HG02943 (cell line): ENCODE measurements around the gene CCBE1.
"Not testable (repeated sequence)": the region's sequence is repeated elsewhere in the genome, so short reads cannot be mapped to it uniquely, and the experiment has no call there.

Experiments used
- ATAC-seq: cut with Tn5 transposase; IDR thresholded peaks from one replicate; pipeline ENCODE4 v1.9.1; 2021; ENCODE audit warnings: mild to moderate bottlenecking, low read depth, moderate library complexity; ENCODE audit not compliant: unreplicated experiment

CCBE1 gene

DNA sequence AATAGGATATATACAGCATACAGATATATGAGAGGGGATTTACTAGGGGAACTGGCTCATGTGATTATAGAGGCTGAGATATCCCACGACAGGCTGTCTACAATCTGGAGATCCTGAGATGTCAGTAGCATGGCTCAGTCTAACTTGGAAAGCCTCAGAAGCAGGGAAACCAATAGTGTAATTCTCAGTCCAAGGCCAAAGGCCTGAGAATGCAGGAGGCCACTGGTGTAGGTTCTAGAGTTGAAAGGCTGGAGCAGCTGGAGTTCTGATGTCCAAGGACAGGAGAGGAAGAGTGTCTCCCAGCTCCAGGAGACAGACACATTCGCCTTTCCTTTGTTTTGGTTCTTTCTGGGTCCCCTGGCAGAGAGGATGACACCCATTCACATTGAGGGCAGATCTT is 20.1 kb upstream of the CCBE1 start:
- no peak for ATAC-seq

DNA sequence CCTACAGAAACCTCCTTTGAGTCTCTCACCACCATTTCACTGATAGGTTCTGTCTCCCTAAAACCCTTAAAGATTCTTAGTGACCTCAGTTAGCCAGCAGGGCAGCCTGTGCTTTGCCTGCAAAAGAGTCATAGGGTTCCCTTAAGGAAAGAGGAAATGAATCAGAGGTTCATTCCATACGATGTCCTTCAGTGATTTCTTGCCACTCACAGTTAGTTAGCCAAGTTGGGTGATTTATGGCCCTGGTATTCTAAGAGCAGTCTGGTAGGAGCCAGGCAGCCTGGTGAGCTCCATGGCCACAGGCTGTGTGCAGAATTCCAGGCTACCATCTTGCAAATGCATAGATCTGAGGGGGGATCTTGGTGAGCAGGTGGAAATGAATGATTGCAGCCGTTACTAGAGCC is 18.7 kb upstream of the CCBE1 start:
- no peak for ATAC-seq

DNA sequence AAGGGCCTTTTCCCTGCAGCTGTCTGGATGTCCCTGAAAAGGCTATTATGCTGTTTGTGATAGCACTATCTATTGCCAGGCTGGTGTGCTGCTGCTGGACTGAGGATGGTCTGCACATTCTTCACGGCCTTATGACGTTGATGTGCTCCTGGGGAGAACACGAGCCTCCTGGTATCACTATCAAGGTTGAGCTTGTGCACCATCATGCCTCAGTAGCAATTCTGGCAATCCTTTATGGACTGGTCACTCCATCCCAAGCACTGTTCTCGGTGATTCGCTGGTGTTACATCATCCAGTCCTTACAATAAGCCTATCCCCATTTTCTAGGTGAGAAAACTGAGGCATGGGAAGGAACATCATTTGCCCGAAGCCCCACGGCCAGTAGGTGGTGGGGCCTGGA is 18.2 kb upstream of the CCBE1 start:
- no peak for ATAC-seq

DNA sequence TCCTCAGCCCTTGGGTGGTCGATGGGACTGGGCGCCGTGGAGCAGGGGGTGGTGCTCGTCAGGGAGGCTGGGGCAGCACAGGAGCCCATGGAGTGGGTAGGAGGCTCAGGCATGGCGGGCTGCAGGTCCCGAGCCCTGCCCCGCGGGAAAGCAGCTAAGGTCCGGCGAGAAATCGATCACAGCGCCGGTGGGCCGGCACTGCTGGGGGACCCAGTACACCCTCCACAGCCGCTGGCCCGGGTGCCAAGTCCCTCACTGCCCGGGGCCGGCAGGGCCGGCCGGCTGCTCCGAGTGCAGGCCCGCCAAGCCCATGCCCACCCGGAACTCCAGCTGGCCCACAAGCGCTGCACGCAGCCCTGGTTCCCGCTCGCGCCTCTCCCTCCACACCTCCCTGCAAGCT is 16.9 kb upstream of the CCBE1 start:
- not testable (repeated sequence) for ATAC-seq

DNA sequence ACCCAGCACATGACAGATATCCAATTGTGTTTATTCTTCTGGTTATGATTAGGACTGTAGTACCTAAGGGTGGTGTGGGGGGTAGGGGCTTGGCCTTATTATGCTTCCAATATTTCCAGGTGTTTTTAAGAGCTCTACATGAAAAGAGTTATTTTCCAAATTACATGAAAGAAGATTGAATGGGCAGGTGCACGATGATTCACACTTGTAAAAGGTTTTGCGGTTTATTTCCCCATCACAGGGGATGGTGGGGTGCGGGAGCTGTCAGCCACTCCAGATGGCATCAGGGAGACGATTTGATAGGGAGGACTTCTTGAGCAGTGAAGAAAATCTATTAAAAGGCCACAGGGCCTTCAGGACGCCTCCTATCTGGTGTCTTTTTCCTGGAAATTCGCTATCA is 15.1 kb upstream of the CCBE1 start:
- ATAC-seq: no peak

DNA sequence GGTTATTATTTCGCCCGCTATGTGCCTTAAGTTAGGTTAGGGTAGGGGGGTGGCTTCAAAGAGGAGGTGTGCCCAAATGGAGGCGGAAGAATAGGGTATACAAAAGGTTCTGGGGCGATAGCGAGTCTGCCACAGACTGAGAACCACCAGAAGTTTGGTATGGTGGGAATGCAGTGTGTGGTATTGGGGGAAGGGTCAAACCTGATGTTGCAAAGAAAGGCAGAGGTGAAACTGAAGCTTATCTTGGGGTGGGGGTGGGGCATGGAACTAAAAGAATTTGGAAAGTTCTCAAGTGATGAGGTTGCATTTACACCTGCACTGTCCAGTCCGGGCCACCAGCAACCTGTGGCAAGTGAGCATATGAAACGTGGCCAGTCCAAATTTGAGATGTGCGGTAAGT is 11.8 kb upstream of the CCBE1 start:
- no peak for ATAC-seq

DNA sequence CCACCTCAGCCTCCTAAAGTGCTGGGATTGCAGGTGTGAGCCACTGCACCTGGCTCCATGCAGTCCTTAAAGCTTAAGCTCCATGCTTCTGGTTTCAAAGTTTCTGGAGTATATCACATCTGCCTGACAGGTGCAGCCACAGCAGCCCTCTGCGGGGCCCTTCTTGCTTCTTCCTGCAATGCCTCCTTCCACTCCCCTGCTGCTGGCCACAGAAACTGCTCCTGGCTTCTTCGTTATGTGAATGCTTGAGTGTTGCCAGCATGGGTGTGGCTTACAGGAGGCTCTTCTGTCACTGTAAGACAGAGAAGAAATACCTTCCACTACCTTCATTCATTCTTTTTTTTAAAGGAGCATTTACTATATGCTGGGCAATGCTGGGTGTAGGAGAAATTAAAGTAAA is 10.1 kb upstream of the CCBE1 start:
- ATAC-seq: no peak

DNA sequence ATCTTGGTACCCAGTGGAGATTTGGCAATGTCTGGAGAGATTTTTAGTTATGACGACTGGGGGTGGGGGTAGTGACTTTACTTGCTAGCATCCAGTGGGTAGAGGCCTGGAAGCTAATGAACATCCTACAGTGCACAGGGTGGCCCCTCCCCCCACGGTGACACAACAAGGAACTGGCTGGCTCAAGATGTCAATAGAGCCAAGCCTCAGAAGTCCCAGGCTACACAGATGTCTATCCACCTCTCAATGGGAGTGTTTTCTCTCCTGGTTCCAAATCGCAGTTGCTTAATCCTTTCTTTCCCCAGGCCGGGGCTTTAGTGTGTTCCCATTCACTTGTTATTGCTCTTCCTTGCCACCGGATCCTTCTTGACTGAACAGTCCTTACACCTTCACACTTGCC is 9.3 kb upstream of the CCBE1 start:
- ATAC-seq: no peak

DNA sequence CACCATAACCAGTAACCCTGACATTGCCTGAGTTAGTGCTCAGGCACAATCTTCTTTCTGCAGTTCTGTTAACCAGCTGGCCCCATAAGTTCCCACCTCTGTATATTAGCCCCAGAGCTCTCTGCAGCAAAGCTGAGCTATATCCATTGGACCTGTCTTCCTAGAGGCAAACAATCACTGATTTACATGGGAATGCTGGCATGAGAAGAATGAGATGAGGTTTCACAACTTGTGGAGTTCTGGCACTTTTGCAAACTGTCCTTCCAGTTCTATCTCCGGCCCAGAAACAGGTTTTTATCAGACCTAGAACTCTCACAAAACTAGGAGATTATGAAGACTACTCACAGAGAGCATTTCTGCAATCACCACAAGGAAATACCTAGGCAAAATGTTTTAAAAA is 7.9 kb upstream of the CCBE1 start:
- ATAC-seq: no peak

DNA sequence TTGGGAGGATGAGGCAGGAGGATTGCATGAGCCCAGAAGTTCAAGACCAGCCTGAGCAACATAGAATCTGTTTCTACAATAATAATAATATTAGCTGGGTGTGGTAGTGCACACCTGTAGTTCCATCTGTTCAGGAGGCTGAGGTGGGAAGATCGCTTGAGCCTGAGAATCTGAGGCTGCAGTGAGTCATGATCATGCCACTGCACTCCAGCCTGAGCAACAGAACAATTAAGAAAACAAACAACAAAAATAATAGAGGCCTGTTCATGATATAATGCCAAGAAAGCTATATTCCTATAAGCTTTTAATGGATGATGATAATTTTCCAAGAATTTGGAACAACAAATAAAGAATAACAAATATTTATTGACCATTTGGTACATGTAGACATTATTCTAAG is 6.9 kb upstream of the CCBE1 start:
- no peak for ATAC-seq

DNA sequence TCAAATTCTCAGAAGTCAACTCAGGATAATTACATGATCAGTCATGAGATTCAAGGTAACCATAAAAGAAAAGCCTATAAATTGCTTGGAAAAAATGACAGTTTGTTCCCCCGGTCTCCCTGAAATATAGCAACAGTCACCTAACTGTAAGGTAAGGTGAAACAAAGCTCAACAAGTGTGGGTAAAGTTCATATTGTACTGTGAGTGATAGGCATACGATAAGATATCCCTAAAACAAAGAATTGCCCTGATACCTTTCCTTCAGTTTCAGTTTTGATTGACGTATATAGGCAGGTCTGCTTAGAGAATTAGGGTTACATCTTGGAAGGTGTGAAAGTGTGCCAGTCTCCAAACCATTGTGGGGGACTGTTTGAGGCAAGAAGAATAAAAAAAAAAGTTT is 4.0 kb upstream of the CCBE1 start:
- ATAC-seq: no peak

DNA sequence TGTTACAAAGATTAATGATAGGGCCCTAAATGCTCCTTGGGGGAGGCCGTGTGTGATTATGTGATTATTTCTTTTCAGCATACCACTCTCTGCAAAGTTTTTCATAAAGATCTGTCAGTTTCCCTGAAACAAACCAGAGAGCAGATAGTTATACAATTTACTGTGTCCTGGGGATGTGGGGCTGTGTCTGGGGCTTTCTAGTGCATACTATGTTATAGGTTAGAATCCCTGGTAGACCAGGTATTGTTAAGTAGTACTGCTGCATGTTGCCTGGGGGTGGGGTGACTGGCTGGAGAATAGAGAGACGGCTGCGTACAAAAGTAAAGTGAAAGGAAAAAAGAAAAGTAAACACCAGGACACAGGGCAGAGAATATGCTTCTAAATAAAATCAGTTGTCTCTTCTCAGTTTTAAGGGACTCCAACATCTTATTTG is 3.3 kb upstream of the CCBE1 start:
- no peak for ATAC-seq

DNA sequence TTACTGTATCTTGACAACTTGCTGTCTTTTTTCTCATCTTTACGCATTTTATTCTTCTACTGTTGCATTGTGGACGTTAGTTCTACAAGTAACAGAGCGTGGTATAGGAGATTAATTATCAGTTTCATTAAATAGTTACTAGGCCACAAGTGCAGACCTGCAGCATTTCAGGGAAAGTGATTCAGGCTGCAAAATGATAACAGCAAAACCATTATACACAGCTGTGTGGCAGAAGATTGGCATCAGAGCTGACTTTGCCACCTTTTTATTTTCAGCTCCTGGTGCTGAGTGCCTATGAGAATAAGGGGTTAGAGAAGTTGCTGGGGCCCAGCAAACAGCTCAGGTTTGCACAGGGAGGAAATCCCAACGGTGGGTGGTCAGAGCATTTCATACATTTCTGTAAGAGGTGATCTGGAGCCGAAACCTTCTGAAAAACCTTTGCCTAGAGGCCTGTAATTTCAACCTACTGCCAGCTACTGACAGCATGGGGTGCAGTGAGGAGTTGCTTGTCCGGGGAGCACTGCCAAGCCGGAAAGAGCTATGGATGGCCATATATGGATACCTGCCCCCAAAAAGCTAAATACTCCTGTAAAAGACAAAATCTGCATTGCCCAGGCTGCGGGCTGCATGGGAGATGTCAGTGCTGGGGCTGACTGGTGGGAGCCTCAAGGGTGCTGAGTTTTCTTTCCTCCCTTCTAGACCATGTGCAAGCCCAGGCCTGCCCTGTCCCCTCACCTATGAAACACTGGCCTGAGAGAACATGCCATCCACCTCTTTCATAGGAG is 2.7 kb upstream of the CCBE1 start:
- ATAC-seq: no peak

DNA sequence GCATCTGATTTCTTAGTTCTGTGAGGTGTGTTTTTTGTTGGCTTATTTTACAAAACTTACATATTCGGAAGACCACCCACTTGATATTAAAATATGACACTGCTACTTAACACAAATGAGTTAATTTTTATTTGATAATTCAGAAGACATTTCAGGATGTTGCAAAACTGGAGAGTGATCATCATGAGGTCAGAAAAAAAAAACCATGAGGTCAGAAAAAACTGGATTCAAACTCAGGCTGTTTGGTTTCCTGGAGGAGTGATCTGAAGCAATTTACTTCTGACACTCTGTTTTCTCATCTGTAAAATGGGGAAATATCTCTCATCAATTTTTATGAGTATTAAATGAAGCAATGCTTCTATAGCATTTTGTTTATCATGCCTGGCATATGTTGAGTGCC is 1.8 kb upstream of the CCBE1 start:
- ATAC-seq: no peak

DNA sequence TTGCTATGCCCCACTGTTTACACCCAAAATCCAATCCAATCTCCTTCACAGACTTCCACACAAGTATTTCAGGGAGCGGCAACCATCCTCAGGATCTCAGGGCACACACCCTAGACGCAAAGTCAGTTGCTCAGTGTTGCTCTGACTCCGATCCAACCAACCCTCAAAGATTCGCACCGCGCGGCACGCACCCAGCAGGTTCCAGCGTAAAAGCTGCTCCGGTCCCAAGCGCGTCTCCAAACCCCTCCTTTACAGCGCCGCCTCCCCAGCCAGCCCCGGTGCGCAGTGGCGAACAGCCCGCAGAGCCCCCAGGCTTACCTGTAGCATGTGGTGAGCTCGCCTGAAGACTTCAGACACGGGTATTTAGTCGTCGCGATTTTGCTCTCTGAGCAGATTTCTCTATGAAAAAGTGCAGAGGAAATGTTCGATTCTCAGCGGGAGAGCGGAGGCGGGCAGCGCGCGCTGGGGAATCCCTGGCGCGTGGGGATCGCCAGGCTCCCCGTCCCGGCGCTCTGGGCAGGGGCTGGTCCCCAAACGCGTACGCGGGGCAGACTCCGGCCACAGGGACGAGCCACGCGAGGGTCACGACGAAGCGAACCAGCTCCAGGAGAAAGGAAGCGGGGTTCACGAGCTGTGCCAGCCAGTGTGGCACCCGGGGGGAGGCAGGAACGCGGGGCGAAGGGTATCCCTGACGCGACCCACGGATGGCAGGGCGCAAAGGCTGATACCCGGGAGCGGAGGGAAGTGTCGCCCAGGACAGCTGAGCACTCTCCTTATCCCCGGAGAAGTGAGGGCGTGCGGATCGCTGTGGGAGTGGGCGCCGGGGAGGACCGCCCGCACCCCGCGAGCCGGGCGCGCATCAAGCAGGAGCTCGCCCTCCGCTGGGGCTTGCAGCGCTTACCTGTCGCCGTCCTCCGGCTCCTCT is 650 bp downstream of the CCBE1 start:
- ATAC-seq: no peak

DNA sequence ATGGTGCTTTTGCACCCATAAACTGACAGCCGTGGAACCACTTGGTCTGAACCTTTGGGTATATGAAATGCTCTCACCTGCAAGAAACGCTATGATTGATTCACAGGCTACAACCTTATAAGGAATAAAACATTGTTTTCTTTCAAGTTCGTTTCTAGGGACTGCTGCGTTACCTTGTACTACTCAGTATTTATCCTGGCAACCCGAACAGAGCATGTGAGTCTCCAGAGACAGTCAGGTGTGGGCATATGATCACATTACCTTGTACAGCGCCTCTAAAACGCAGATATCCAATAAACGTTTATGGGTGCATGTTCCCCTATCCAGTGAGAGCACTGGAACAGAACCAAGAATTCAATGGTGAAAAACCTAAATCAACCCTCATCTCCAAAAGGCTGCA is 1.7 kb downstream of the CCBE1 start:
- ATAC-seq: no peak

DNA sequence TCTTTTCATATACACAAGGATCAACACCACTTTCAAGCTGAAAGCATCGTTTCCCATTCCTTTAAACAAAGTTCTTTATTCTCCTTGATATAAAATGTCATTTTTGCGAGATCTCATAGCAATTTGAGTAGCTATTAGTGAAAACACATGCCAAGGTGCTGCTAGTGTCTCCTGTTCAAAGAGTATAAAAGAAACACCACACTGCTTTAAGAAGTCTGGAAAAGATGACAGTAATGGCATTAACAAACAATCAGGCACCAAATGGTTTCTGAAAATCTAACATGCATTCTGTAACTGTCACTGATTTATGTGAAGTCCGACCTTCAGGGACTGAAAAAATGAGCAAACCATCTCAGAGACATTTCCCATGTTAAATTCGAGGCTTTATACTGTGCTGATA is 2.4 kb downstream of the CCBE1 start:
- no peak for ATAC-seq

DNA sequence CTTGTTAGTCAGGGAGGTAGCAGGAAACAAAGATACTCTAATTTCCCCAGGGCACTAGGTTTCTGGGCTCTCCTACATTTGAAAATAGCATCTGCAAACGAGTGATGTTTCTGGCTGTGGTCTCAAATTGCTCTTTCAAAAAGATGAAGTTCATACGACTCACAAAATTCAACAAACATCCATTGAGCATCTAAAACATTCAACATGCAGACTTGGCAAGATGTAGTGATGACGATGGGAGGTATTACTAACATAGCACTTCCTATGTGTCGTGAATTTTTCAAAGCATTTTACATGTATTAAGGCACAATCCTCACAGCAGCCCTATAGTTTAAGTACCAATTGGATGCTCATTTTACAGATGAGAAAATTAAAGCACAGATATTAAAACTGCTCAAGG is 5.2 kb downstream of the CCBE1 start:
- no peak for ATAC-seq

DNA sequence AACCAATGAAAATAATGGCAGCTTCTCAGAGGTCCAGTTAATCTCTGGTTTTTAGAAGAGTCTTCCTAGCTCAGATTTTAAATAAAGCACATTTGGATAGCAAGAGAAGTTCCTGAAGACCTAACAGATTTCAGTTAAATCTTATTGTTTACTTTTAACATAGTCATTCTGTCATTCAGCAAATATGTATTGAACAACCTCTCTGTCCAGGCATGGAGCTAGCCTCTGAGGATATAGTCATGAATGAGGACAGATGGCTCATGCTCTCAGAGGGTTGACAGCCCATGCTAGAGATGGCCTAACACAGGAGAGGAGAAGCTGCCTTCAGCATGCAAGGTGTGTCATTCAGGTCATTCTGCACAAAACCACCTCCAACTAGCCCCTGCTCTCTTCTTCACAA is 6.2 kb downstream of the CCBE1 start:
- no peak for ATAC-seq

DNA sequence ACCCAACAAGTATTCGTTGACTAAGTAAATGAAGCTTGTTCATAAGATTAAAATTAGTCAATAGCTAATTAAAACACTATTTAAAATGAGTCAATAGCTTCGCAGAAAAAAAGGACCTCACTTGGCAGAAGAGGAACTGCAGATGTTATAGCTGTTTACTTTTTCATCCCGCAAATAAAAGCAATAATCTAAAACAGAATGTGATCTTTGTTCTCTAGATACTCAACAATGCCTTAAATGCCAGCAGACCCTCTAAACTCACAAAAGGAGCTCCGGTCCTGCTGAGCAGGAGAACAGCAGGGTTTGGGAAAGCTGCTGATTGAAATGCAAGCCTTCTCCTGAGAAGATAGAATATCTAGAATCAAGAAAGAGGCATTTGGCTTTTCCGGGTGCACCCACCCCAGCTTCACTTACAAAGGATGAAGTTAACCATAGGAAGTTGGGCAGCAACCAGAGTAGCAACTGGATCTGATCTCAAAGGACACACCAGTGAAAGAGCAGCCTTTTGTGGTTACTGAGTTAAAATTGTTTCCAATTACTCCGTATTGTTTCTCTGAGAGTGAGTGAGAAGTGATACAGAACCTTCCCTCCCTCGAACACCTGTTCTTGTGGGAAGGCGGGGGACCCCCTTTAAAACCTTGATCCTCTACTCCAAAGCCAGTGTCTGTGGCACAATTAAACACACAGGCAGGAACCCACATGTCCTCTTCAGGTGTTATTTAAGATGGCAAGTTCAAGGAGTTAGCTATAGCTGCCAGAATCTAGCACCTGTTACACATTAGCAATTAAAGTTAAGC is 6.8 kb downstream of the CCBE1 start:
- no peak for ATAC-seq

DNA sequence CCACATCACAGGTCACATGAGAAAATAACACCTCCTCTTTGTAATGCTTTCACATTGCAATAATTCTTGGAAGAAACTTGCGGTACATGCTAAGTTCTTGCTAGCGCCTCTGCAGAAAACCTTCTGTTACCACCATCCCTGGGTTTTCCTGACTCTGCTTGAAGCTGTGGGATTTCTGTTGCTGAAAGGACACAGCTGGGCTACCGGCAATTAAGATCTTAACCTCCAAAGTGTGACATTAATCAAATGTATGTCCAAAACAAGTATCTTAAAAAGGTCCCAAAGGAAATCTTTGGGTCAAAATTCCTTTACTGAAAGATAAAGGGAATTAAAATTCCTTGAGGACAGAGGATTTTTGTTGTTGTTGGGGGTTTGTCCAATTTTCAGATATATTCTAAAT is 7.5 kb downstream of the CCBE1 start:
- no peak for ATAC-seq
